HG02938 (cell line): ENCODE data around the gene EGLN2.
"Not testable (repeated sequence)": the region's sequence is repeated elsewhere in the genome, so short reads cannot be mapped to it uniquely, and the experiment has no call there.

Source experiments
- ATAC-seq: cut with Tn5 transposase; IDR thresholded peaks from one replicate; pipeline ENCODE4 v1.9.1; 2021; ENCODE audit warnings: mild to moderate bottlenecking, moderate library complexity; ENCODE audit not compliant: unreplicated experiment

EGLN2 gene

GRCh38 chr19:40815223-40815622, 16.2 kb downstream of the EGLN2 start:
- no peak for ATAC-seq

GRCh38 chr19:40818480-40819399, 19.7 kb downstream of the EGLN2 start:
- not testable (repeated sequence) for ATAC-seq

GRCh38 chr19:40819479-40820234, 20.7 kb downstream of the EGLN2 start:
- not testable (repeated sequence) for ATAC-seq

GRCh38 chr19:40822161-40822560, 23.2 kb downstream of the EGLN2 start:
- ATAC-seq = no peak

DNA sequence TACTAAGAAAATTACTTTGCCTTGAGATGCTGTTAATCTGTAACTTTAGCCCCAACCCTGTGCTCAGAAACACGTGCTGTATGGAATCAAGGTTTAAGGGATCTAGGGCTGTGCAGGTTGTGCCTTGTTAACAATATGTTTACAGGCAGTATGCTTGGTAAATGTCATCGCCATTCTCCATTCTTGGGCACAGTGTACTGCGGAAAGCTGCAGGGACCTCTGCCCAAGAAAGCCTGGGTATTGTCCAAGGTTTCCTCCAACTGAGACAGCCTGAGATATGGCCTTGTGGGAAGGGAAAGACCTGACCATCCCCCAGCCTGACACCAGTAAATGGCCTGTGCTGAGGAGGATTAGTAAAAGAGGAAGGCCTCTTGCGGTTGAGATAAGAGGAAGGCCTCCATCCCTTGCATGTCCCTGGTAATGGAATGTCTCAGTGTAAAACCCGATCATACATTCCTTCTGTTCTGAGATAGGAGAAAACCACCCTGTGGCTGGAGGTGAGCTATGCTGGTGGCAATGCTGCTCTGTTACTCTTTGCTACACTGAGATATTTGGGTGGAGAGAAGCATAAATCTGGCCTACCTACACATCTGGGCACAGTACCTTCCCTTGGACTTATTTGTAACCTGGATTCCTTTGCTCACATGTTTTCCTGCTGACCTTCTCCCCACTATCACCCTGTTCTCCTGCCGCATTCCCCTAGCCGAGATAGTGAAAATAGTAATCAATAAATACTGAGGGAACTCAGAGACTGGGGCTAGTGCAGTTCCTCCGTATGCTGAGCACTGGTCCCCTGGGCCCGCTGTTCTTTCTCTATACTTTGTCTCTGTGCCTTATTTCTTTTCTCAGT, 23.9 kb downstream of the EGLN2 start:
- not testable (repeated sequence) for ATAC-seq

- not testable (repeated sequence) for ATAC-seq
These were observed 25.9 kb downstream of the EGLN2 start for GRCh38 chr19:40824916-40825315.

- ATAC-seq = not testable (repeated sequence)
These were observed 26.6 kb downstream of the EGLN2 start for GRCh38 chr19:40825460-40826095.

DNA sequence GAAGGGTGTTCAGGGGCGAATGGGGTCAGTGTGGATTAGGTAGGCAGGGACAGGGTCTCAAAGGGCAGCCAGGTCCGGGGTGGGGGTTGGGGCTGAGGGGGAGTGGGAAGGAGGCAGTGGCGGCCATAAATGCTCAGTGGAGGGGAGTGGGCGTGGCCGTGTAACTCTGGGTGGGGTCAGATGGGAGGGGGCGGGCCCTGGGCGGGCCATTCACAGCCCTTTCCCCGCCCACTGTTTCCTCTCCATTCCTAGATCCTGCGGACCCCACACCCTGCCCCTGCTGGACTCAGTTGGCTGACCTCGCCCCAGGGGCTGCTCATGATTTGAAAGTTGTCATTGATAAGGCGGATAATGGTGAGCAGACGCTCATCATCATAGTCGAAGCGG, 27.3 kb downstream of the EGLN2 start:
- not testable (repeated sequence) for ATAC-seq

GRCh38 chr19:40826699-40827385, 27.9 kb downstream of the EGLN2 start:
- ATAC-seq = not testable (repeated sequence)

GRCh38 chr19:40827386-40828247, 28.6 kb downstream of the EGLN2 start:
- no peak for ATAC-seq

GRCh38 chr19:40829205-40829604, 30.2 kb downstream of the EGLN2 start:
- no peak for ATAC-seq

- ATAC-seq = not testable (repeated sequence)
These were observed 31.8 kb downstream of the EGLN2 start for GRCh38 chr19:40830741-40831140.

- no peak for ATAC-seq
These were observed 32.8 kb downstream of the EGLN2 start for GRCh38 chr19:40831502-40832430.

GRCh38 chr19:40832431-40832790, 33.4 kb downstream of the EGLN2 start:
- ATAC-seq = not testable (repeated sequence)

- ATAC-seq = not testable (repeated sequence)
These were observed 34.9 kb downstream of the EGLN2 start for GRCh38 chr19:40833728-40834533.

- ATAC-seq = no peak
These were observed 37.9 kb downstream of the EGLN2 start for GRCh38 chr19:40836754-40837429.
